ENCODE data around the gene MAPRE3.
A peak's percentile ranks its signal among the peaks of the same experiment; 100 is the strongest.

- TF ChIP-seq CTCF (IDR thresholded peaks at IDR 0.05), result peak; percentile 81
- no peak for TF ChIP-seq POLR2AphosphoS5 (IDR thresholded peaks at IDR 0.05; ENCODE audit: low read depth, low read length)
- no peak for TF ChIP-seq REST (IDR thresholded peaks at IDR 0.05; ENCODE audit: insufficient read depth in 1 of 2, low read depth in 2 of 2, low read length in 1 of 2)
Observed at GRCh38 chr2:26922405-26923188, 47.8 kb upstream of the MAPRE3 start.
